OCI-LY1 (cell line): ENCODE measurements around the gene VAV3.

Experiments used
- H2AFZ ChIP-seq: fragments of 200-600 bp; sonication (generic), shearing (Covaris generic); 2 replicates; pipeline ENCODE4 v1.6.0; 2014; ENCODE audit warnings: antibody characterized with exemption, mild to moderate bottlenecking, low read length
- H3F3A ChIP-seq: fragments of 200-600 bp; sonication (generic), shearing (Covaris generic); 2 replicates; pipeline ENCODE4 v1.6.0; 2014; ENCODE audit warnings: mild to moderate bottlenecking, antibody characterized with exemption, low read length, moderate library complexity; ENCODE audit not compliant: insufficient read depth
- H3K27ac ChIP-seq: fragments of 200-600 bp; sonication (generic); 2 replicates; pipeline ENCODE4 v1.5.1; 2014; ENCODE audit warnings: low read length, mixed run types, mild to moderate bottlenecking, low read depth; ENCODE audit not compliant: poor library complexity, severe bottlenecking
- H3K27me3 ChIP-seq: fragments of 200-600 bp; sonication (generic); 2 replicates; pipeline ENCODE4 v1.6.0; 2014; ENCODE audit warnings: antibody characterized with exemption, mild to moderate bottlenecking, low read length, moderate library complexity; ENCODE audit not compliant: insufficient read depth
- H3K36me3 ChIP-seq: fragments of 200-600 bp; sonication (generic); 2 replicates; pipeline ENCODE4 v1.6.1; 2014; ENCODE audit warnings: mild to moderate bottlenecking, antibody characterized with exemption, low read length, moderate library complexity, mixed read lengths; ENCODE audit not compliant: insufficient read depth
- H3K4me1 ChIP-seq: fragments of 200-600 bp; sonication (generic); 2 replicates; pipeline ENCODE4 v1.5.1; 2014; ENCODE audit warnings: mild to moderate bottlenecking, low read length, moderate library complexity; ENCODE audit not compliant: insufficient read depth, severe bottlenecking
- H3K4me2 ChIP-seq: fragments of 200-600 bp; sonication (generic), shearing (Covaris generic); 2 replicates; pipeline ENCODE4 v1.6.1; 2014; ENCODE audit warnings: low read length
- H3K4me3 ChIP-seq: fragments of 200-600 bp; sonication (generic); 2 replicates; pipeline ENCODE4 v1.5.1; 2014; ENCODE audit warnings: low read length, low read depth, mild to moderate bottlenecking, mixed read lengths; ENCODE audit not compliant: poor library complexity, severe bottlenecking
- H3K79me2 ChIP-seq: fragments of 200-600 bp; shearing (Covaris generic); 2 replicates; pipeline ENCODE4 v1.6.1; 2016; ENCODE audit warnings: mixed run types, low read length, mixed read lengths; ENCODE audit not compliant: insufficient read depth
- H3K9ac ChIP-seq: fragments of 200-600 bp; sonication (generic), shearing (Covaris generic); 2 replicates; pipeline ENCODE4 v1.6.1; 2014; ENCODE audit warnings: mild to moderate bottlenecking, low read length, mixed read lengths
- H3K9me2 ChIP-seq: fragments of 200-600 bp; sonication (generic), shearing (Covaris generic); 2 replicates; pipeline ENCODE4 v1.6.1; 2014; ENCODE audit warnings: low read depth, mild to moderate bottlenecking, low read length, mixed read lengths
- H3K9me3 ChIP-seq: fragments of 200-600 bp; shearing (Covaris generic); 2 replicates; pipeline ENCODE4 v1.6.1; 2014; ENCODE audit warnings: low read length, mixed read lengths
- H4K20me1 ChIP-seq: fragments of 200-600 bp; sonication (generic), shearing (Covaris generic); 2 replicates; pipeline ENCODE4 v1.6.0; 2016; ENCODE audit warnings: mild to moderate bottlenecking, low read length; ENCODE audit not compliant: insufficient read depth
- CTCF ChIP-seq: fragments of 200-600 bp; sonication (generic), shearing (Covaris generic); IDR thresholded peaks from 2 replicates; pipeline ENCODE4 v1.5.1; 2017; ENCODE audit warnings: mild to moderate bottlenecking, antibody characterized with exemption, low read length, moderate library complexity, mixed read lengths
- EZH2 ChIP-seq: fragments of 200-600 bp; sonication (generic), shearing (Covaris generic); IDR thresholded peaks from 2 replicates; pipeline ENCODE4 v1.8.0; 2017; ENCODE audit warnings: borderline replicate concordance, mixed run types, mild to moderate bottlenecking, antibody characterized with exemption, low read length, moderate library complexity, mixed read lengths

Gene VAV3

GRCh38 chr1:107804741-107805140 lies 160.2 kb downstream of the VAV3 start:
- Histone ChIP-seq H3K4me3 (peak overlapping the region; percentile 15), H3K9ac (peak overlapping the region; percentile 44), H3K27me3 (no peaks in the 10 kb centered on the region), H4K20me1 (no peaks in the 10 kb centered on the region), H3K27ac (peak overlapping the region; percentile 85), H3K4me1 (peaks cover 75% of the 10 kb centered on the region), H3F3A (no peaks in the 10 kb centered on the region), H3K9me2 (no peaks in the 10 kb centered on the region), H3K79me2 (no peaks in the 10 kb centered on the region), H3K36me3 (peaks cover 6% of the 10 kb centered on the region; the same call in 1 of the 2 replicates), H3K9me3 (peaks cover 7% of the 10 kb centered on the region), H2AFZ (no peak overlapping the region), H3K4me2 (peak overlapping the region; percentile 48)
- TF ChIP-seq CTCF (no peak), EZH2 (no peak)

GRCh38 chr1:107804134-107804533 lies 160.8 kb downstream of the VAV3 start:
- Histone ChIP-seq H3K36me3 (peaks cover 6% of the 10 kb centered on the region; the same call in 1 of the 2 replicates), H3K9me2 (no peaks in the 10 kb centered on the region), H4K20me1 (no peaks in the 10 kb centered on the region), H3K9ac (peak overlapping the region; percentile 44), H3K9me3 (peaks cover 7% of the 10 kb centered on the region), H3K27ac (peak overlapping the region; percentile 85), H3K27me3 (no peaks in the 10 kb centered on the region), H3K4me1 (peaks cover 73% of the 10 kb centered on the region), H3K4me2 (peak overlapping the region; percentile 48), H3K4me3 (peak overlapping the region; percentile 15), H3F3A (no peaks in the 10 kb centered on the region), H3K79me2 (no peaks in the 10 kb centered on the region), H2AFZ (no peak overlapping the region)
- TF ChIP-seq EZH2, result no peak
- TF ChIP-seq CTCF, result no peak

- peaks cover 6% of the 10 kb centered on the region; the same call in 1 of the 2 replicates for H3K36me3 ChIP-seq
- peaks cover 72% of the 10 kb centered on the region for H3K4me1 ChIP-seq
- H3K9ac ChIP-seq, result 0 out of 2 replicates have a peak overlapping the region, but pooled peaks have one; percentile 29
- no peak overlapping the region for H3K4me3 ChIP-seq
- H3K4me2 ChIP-seq, result peak overlapping the region; percentile 48
- no peaks in the 10 kb centered on the region for H3K79me2 ChIP-seq
- H3K9me2 ChIP-seq, result no peaks in the 10 kb centered on the region
- no peak overlapping the region for H2AFZ ChIP-seq
- H3K27me3 ChIP-seq, result no peaks in the 10 kb centered on the region
- no peak for TF ChIP-seq EZH2
- H3K27ac ChIP-seq, result peak overlapping the region; percentile 85
- H4K20me1 ChIP-seq, result no peaks in the 10 kb centered on the region
- H3F3A ChIP-seq, result no peaks in the 10 kb centered on the region
- H3K9me3 ChIP-seq, result peaks cover 7% of the 10 kb centered on the region
Measured at GRCh38 chr1:107803579-107803978, 161.4 kb downstream of the VAV3 start.

- no peak overlapping the region; the same call in 1 of the 2 replicates for H3K4me2 ChIP-seq
- no peaks in the 10 kb centered on the region for H3K9me2 ChIP-seq
- no peaks in the 10 kb centered on the region for H4K20me1 ChIP-seq
- H3K4me3 ChIP-seq, result no peak overlapping the region
- H3K4me1 ChIP-seq, result peaks cover 68% of the 10 kb centered on the region
- peaks cover 6% of the 10 kb centered on the region; the same call in 1 of the 2 replicates for H3K36me3 ChIP-seq
- H3K9me3 ChIP-seq, result peaks cover 7% of the 10 kb centered on the region
- TF ChIP-seq EZH2, result no peak
- TF ChIP-seq CTCF, result no peak
- no peak overlapping the region for H2AFZ ChIP-seq
- peak overlapping the region; percentile 85 for H3K27ac ChIP-seq
- no peak overlapping the region for H3K9ac ChIP-seq
- H3K79me2 ChIP-seq, result no peaks in the 10 kb centered on the region
- no peaks in the 10 kb centered on the region for H3F3A ChIP-seq
- H3K27me3 ChIP-seq, result no peaks in the 10 kb centered on the region
Measured at GRCh38 chr1:107802654-107803053, 162.3 kb downstream of the VAV3 start.
